NCI-H510A (cell line): ENCODE data around the gene ERGIC2.

Source experiments
- DNase-seq: peaks from one replicate; lab custom pipeline; 2025; lab: John Stamatoyannopoulos, UW

The ERGIC2 gene

DNA sequence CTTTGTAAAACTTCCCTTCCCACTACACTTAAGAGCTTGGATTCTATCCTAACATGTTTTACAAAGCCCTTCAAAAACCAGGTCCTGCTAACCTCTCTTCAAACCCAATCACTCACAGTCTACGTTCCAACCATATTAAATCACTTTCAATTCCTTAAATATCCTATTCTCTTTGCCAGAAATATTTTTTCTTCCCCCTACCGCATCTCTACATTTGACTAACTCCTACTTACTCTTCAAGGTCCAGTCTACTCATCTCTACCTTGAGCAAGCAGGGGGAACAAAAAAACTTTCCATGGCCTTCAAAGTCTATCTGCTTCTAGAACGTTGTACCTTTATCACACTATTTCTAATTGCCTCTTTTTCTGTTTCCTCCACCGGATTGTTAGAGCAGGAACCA, 6.1 kb downstream of the ERGIC2 start:
- DNase-seq: no peak

DNA sequence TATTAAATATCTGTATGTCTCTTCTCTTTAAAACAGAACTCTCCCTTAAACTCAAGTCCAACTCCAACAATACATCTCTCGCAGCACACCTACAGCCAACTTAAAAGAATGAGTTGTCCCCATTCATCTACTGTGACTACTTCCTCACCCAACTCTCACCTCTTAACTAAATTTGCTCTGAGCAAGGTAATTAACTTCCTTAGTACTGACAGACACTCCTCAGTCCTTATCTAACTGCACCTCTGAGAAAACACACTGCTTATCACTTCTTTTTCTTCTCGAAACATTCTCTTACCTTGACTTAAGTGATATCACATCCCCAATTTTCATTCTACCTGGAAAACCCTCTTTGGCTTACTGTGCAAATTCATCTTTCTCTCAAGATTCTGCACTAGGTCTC, 7.0 kb downstream of the ERGIC2 start:
- DNase-seq: no peak

DNA sequence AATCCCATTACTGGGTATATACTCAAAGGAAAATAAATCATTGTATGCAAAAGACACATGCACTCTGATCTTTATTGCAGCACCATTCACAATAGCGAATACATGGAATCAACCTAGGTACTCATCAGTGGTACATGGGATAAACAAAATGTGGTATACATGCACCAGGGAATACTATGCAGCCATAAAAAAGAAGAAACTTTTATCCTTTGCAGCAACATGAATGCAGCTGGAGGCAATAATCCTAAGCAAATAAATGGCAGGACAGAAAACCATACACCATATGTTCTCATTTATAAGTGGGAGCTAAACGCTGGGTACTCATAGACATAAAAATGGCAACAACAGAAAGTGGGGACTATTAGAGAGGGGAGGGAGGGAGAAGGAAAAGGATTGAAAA, 15.9 kb downstream of the ERGIC2 start:
- no peak for DNase-seq

DNA sequence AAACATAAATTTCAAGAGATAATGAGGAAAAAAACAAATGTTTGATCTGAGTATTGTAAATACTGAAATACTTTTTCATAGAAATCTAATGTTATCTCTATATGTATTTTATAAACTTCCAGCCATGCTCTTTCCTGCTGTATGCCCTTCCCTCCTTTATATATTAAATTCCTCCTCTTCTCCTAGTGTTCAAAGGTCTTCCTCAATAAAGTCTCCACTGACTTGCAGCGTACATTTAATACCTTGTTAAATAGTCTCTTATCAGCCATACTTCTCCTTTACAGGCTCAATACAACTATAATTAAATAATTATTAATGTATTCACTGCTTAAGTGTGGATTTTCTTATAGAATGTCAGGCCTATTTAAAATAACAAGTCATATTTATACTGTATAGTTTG, 26.0 kb downstream of the ERGIC2 start:
- no peak for DNase-seq

DNA sequence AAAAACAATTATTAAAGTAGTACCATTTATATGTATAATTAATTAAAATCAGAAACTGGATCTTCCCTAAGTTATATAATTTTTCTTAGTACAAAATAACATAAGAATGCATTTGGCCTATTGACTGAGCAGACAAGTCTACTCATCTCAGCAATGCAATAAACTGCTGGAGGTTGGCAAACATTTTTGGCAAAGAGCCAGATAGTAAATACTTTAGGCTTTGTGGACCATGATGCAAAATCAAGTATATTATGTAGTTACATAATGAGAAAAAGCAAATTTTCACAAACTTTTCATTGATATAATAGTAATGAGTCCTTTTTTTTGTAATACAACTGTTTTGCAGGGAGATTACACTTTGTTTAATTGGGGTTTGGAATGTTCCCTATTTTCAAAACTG, 30.9 kb downstream of the ERGIC2 start:
- peak; percentile 9 for DNase-seq

DNA sequence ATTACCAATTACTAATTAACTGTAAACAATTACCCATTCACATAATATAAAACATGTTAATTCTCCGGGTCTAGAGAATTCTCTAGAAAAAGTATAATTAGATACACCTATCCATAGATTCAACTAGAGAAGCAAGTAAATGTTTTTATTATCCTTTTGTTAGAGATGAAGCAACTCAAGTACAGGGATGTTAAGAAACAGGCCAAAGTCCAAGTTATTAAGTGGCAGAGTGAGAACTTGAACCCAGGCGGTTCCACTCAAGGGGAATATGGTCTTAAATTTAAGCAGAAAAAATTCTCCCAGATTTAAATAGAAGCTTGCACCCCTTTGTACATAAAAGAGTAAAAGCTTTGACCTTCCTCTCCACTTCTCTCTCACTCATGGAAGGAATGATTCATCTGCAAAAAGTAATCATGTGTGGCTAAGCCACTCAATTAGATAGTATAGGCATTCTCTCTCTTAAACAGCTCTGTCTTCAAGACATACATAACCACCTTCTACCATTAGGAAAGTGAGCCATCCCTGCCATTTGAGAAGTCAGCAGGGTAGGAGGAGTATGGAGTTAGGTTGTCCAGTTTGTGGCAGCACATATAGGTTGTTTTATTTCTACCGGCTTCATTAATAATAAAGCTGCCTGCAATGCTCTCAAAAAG, 34.1 kb downstream of the ERGIC2 start:
- DNase-seq: no peak

DNA sequence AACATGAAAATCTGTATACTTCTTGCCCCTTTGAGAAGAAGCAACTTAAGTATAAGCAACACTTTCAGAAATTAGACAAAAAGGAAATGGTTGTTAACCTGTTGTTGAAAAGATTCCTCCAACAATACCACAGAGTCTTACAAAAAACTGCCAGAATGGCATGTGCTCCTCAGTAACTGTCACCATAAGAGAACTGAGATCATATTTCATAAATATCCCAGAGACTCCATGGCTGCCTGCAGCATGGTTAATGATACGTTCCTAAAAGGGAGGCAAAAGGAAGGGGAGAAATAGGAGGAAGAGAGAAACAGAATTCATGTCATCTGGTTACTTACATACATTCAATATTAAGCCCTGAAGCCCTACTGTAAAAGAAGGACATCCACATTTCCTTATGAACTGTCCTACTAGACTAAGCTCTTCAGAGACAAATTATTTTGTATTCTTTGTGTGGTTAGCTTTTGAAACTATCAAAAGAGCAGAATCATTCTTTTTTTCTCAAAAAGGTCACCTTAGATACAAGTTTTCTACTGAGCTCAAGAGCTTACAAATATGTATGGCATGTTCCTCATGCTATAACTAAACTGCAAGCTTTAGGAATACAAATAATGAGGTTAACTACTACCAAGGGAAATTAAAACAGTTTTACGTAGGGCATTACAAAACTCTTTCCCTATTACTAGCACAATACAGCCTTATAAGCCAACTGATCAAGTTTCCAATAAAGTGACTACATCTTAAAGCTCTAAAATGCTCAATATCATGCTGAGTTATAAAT, 37.8 kb downstream of the ERGIC2 start:
- no peak for DNase-seq

DNA sequence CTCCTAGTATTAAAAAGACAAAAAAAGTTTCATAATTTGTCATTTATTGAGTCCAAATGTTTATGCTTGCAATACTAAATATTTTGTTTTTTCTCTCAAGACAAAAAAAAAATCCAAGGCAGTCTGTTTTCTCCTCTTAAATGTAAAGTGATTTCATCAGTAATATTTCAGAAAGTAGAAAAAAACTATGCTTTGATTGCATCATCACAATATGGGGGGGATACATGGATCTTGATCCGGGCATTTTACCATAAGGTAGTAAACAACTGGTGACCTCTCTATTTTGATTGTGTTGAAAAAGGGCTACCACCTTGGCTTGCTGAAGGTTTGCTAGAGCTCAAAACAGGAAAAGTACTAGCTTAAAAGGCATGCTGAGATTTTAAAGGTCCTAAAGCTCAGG, 43.6 kb downstream of the ERGIC2 start:
- no peak for DNase-seq

DNA sequence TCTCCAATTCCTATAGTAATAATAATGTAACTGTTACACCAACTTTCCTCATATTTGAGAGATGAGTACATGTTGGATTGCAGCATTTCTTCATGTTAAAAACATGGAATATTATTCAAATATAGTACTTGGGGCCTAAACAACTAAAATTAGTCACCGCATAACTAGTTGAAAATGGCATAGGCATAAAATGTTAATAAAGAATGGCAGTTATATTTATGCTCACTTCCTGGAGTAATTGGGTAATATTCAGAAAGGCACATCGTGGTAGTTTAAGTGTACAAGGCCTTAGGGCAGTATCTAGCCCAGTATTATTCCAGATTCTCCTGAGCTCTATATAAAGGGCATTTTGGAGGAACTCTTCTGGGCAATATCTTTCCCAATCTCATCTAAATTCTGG, 46.0 kb downstream of the ERGIC2 start:
- no peak for DNase-seq

DNA sequence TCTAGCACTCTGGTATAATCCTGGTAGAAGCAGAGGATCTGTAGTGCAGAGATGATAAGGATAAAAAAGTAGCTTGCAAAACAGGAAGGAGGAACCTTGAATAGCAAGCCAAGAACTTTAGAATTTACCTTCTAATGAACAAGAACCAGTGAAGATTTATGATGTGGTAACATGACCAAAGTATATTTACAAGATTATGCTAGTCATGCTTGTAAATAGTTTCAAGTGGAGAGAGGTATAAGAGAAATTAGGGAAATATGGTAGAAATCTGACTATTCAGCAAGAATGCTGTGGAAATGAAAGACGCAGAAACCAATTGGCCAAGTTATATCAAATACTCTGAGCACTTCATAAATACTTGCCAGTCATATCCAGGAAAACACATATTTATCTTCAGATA, 47.8 kb downstream of the ERGIC2 start:
- no peak for DNase-seq

DNA sequence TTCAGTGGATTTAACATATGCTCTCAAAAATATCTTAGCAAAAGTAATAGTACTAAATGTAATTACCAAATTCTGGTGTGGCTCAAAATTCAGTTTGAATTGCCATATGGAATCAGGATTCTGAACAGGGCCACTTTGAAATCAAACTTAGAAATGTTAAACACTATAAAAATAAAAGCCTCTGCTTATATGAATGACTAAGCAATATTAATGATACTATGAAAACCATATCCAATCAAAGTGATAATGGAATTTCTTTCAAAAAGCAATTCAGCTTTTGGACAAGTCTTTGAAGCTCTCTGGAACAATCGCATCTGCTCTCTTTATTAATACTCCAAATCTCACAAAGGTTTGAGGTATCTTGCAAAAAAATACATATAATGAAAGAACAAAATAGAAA, 51.6 kb downstream of the ERGIC2 start:
- DNase-seq: no peak

DNA sequence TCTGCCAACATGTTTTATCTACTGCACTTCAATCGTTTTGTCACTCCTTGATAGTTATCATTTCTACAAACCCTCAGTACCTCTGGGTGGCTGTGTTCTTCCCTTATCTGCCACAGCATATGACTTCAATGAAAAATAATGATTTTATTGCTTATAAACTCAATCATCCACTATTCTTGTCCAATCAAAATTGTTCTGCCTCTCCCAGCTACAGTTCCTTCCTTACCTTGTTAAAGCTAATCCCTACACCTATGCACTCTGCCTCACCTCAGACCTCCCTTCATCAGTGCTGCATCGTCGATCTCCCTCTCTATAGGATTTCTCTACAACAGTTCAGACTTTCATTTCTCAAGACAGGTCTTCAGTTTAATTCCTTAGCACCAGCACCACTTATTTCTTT, 58.8 kb downstream of the ERGIC2 start:
- DNase-seq: no peak

DNA sequence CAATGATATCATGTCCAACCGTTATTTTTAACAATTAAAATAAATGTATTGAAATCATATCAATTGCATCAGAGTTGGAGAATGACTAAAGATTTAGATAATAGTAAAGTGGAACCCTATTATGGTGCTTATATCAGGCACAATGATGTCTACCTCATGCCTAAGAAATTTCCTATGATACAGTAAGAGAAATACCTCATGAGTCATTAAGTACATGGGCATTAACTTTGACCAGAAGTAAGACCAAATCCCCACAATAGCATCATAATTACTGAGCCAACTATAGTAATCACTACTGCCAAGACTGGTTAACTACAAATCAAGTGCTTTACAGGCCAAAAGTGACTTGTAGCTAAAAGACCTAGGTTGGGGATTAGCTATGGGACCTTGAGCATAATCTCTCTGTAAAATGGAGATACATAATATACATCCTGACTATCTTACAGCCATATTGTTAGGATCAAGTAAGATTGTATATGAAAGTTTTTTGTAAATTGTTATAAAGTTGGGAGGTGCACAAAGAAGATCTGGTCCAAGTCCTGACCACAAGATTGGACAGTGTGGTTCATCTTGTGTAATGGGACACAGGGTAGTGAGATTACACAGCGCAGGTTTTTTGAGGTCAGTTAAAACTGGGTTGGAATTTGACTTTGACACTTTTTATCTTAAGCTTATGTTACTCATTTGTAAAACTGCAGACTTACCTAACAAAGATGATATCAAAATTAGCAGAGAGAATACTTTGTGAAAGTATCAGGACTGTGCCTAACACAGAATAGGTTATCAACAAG, 60.5 kb downstream of the ERGIC2 start:
- DNase-seq: no peak

DNA sequence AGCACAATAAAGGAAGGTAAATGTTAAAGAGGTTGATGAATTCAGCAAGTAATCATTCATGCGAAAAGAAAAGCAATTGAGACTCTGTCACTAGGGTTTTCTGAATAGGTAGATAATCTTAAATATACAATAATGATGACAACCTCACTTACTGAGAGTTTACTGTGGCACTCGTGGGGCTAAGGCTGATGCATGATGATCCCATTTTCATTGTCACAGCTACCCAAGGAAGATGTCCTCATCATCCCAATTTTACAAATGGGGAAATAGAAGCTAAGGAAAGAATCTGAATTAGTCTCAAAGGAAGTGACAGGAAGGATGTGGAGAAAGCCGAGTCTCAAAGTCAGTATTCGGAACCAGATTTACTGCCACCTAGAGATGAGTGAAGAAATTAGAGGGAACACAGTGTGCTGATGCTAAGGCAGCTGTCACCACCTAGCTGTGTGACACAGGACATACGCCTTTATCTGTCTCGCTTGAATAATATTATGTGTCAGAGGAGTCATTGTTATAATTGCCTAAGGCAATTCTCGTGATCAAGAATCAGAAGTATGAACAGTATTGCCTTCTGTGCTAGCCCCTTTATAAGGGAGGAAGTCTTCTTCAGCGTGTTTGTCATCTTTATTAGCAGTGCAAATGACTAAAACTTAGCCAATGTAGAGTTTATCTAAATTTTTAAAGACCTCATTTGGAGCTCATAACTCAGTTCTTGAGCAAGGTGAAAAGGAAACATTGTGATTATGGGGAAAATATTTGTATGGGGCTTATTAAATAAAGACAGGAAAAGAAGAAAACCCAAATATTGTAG, 63.2 kb downstream of the ERGIC2 start:
- DNase-seq: peak; percentile 1

DNA sequence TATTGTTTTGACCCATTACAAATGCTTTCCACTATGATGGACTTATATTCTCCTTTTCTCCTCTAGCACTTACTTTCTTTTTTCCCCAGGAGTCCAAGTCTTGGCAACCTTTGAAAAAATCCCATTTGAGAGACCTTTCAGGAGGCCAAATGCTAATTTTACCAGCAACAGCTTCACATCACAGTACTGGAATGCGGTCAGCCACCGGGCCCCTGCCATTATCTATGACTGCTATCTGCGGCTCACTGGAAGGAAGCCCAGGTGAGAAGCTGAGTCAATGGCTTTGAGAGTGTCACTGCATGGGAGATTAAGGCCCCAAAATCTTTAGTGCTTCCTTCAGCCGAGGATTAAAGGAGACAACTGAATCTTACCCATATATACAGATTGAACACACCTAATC, 64.2 kb downstream of the ERGIC2 start:
- no peak for DNase-seq

DNA sequence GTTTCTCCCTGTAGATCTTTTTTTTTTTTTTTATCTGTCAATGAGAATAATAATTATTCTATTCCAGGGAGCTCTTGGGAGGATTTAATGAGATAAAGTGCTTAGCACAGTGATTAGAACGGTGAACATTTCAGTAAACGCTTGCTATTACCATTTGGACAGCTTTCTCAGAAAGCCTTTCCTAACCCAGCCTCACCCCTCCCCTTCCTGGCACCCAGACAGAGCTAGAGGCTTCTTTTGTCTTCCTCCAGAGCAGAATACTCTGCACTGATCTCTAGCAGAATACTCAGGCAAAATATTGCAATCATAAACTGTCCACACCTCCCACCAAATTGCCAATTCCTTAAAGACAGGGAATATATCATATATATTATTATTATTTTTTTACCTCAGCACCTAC, 66.6 kb downstream of the ERGIC2 start:
- DNase-seq: no peak

DNA sequence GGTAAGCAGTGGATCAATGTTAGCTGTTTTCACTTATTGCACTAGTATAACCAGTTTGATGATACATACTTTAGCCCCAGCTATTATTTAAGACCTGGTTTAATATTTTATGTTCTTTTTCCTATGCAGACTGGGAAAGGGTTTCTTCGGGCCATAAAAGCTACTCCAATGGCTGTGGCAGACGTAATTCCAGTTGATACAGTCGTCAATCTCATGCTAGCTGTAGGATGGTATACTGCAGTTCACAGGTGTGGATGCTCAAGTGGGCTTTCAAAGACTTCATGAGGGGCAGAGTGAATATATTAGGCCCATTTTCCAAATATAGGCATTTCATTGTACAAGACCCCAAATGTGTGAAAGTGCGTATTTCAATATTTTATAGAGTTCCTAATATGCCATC, 70.1 kb downstream of the ERGIC2 start:
- DNase-seq: no peak

DNA sequence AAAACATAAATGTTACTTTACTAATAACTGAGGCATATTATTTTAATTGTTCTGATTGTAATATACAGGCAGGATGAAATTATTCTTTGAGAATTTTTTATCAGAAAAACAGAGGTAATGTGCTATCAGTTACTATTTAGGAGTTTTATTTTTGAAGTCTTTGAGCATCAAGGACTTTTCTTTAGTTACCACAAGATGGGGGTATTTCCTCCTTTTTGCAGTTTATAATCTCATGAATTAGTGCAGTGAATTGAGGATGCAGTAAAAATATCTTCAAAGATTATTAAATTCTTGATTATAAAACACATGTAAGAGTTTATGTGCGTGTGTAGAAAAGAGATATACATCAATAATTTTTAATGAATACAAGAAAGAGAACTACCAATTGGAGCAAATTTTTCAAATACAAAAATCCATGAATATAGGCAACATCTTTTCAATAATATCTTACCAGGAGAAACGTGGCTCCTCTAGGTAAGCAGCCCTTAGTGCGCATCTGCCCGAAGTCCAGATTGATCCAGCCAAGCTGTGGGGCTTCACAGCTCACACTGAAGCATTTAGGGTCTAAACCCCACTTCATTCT, 71.6 kb downstream of the ERGIC2 start:
- DNase-seq: no peak

DNA sequence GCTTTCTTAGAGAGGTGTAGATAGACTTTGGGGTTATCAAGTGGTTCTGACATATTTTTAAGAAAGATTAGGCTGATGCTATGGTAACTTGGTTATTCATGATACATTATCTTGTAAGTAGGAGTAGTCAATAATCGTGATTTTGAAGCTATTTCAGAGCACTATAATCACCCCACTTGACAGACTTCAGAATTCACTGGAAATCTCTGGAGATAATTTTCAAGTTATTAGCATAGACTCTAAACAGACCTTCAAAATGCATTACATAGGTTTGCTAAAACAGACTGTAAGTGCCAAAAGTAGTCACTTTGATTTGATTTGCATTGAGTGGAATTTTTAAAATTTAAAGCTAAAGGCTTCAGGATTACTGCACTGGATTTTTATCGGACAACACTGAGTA, 74.3 kb downstream of the ERGIC2 start:
- DNase-seq: no peak

DNA sequence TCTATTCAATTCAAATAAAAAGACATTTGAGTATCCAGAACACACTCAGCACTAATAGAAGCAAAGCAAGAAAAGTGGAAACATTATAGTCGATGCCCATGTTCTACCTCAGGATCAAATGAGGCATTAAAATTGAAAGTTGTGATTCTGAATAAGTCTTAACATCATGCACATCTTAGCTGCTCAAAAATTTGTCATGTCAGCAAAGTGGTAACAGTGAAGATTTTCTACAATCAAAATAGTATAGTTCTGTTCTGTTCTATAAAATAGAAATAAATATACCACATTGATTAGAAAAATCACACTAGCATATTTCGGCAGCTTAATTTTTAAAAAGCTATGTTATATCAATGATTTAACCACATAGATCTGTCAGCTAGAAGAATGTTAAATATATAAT, 74.7 kb downstream of the ERGIC2 start:
- DNase-seq: no peak

DNA sequence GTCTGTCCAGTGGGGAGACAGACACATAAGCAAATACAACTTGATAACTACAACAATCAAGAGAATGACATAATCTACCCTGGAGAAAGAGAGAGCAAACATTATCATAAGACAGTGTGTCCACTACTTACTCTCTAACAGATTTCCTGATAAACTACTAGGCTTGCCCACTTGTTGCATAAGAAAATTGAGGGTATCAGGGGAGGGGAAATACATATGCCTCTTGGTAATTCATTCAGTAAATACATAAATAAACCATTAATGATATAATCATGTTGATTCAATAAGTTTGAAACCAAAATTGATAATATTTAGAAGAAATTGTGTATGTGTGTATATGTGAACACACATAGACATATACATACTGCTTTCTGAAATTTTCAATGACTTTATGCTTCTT, 76.6 kb downstream of the ERGIC2 start:
- no peak for DNase-seq

DNA sequence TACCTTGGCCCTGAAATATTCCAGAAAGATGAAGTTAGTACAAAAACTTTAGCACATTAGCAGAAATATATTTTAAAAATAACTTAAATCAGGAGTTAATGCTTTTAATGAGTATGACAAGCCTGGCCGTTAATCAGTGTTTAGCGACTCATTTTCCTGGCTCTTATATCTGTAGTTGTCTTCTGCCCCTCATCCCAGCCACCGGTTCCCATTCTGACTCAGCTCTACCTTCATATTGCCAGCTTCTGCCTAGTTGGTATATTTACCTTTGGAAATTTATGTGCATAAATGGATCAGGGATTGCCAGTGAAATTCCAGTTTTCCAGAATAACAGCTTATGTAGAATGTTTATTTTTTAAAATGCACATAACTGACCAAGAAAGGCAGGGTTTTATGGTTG, 79.9 kb downstream of the ERGIC2 start:
- no peak for DNase-seq
